Hematopoietic multipotent progenitor cell treated with erythropoietin and hydrocortisone succinate and interleukin-3 and kit ligand, for 15 days (in vitro differentiated cells): ENCODE data around the gene ZC3H18.

Experiments used
- DNase-seq: peaks from one replicate; pipeline ENCODE4 v3.0.0-alpha.2; 2015; ENCODE audit warnings: low spot score

ZC3H18 gene

DNA sequence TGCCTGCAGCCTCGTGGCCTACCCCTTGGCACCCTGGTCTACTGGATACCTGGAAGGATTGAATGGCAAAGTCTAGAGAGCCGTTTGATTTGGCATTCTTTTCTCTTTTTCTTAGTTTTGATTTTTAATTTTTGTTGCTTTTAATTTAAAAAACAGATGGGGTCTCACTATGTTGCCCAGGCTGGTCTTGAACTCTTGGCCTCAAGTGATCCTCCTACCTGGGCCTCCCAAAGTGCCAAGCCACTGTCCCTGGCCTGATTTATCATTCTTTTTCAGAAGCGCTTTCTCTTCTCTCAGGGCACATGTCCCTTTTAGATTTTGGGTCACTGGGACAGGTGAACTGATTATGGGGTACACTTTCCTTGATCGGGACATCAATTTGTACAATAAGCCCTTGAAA is 10.8 kb downstream of the ZC3H18 start:
- no peak for DNase-seq

DNA sequence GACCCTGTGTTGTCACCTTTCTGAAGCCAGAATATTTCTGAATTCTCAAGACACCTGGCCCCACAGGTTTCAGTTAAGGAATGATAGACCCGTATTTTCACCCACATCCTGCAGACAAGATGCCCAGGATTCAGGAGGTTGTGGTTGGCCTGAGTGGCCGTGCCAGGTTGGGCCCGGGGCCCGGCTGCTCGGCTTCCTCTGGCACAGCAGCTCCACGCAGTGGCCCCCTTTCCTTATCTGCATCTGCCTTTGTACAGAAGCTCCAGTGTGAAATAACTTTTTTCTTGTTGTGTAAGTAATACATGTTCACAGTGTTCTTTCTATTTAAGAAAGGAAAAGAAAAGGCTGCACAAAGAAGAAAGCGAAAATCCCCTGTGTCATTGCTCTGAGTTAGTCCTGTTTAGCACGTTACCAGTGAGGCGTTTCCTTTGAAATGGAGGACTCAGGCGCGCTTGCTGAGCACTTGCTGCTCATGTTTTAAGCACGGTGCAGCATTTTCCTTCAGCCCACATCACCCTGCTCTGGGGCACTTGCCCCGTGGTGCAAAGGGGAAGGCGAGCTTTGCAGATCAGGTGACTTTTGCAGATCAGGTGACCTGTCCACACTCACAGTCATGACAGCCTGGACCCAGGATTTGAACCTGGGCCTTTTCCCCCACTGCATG is 12.8 kb downstream of the ZC3H18 start:
- DNase-seq, result no peak

DNA sequence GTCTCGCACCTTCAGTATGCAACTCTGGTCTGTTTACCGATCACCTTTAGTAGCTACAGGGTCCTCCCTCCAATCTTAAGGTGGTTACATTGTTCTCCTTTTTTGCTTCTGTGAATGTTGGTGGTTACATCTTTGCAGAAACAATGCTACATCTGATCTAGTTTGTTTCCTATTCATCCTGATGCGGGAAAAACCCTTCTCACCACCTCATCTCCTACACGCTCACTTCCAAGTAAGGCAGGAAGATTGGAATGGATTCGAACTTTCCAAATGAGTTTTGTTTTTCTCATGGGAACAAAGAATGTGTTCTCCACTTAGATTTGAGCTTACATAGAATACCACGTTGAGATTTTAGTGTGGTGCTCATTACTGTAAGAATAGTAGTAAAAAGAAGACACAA is 14.5 kb downstream of the ZC3H18 start:
- no peak for DNase-seq

DNA sequence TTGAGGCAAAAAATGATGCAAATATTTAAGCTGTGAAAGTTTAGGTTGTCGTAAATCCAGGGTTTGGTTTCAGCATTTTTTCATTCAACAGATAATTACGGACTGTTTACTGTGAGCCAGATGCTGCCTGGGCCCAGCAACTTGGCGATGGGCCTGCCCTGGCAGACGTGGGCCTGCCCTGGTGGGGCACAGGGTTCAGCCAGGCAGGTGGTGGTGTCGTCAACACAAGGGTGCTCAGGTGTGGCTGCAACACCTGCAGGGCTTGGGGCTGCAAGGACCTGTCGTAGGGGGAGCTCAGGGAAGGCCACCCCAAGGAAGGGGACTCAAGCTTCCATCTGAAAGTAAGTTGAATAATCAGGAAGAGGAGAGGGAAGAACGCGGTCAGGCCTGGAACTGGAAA is 15.1 kb downstream of the ZC3H18 start:
- DNase-seq, result no peak

- no peak for DNase-seq
Observed at GRCh38 chr16:88585927-88586581, 15.9 kb downstream of the ZC3H18 start.

GRCh38 chr16:88588148-88588547 is 17.9 kb downstream of the ZC3H18 start:
- DNase-seq, result no peak

GRCh38 chr16:88588754-88589153 is 18.6 kb downstream of the ZC3H18 start:
- DNase-seq, result no peak

DNA sequence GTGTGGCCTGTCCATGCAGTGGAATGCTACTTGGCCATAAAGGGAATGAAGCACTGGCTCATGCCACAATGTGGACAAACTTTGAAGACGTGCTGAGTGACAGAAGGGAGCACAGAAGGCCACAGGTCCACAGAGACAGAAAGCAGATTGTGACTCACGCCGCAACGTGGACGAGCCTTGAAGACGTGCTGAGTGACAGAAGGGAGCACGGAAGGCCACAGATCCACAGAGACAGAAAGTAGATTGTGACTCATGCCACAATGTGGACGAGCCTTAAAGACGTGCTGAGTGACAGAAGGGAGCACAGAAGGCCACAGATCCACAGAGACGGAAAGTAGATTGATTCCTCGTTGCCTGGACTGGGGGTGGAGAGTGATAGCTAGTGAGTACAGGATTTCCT is 19.2 kb downstream of the ZC3H18 start:
- no peak for DNase-seq

GRCh38 chr16:88591577-88592021 is 21.4 kb downstream of the ZC3H18 start:
- no peak for DNase-seq

GRCh38 chr16:88593061-88593460 is 22.9 kb downstream of the ZC3H18 start:
- DNase-seq, result no peak

- DNase-seq, result no peak
Observed at GRCh38 chr16:88593489-88593888, 23.3 kb downstream of the ZC3H18 start.

DNA sequence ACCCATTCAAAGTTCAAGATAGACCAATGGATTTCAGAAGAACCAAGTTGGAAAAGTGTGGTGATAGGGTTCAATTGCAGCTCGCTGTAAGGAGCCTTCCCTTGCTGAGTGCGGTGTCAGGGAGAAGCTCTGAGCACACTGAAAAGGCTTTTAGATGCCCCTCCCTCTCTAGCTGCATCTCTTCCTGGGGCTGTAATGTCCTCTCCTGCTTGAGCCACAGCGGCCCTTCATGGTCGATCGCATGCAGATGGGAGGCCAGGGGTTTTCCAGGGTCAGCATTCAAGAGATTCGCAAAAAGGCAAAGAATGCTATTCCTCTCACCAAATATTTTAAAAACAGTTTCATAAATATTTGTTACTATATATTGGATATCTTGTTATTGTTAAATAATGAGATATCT is 23.7 kb downstream of the ZC3H18 start:
- no peak for DNase-seq

- DNase-seq, result no peak
Observed at GRCh38 chr16:88595101-88595500, 24.9 kb downstream of the ZC3H18 start.

GRCh38 chr16:88595921-88596320 is 25.7 kb downstream of the ZC3H18 start:
- DNase-seq, result no peak

DNA sequence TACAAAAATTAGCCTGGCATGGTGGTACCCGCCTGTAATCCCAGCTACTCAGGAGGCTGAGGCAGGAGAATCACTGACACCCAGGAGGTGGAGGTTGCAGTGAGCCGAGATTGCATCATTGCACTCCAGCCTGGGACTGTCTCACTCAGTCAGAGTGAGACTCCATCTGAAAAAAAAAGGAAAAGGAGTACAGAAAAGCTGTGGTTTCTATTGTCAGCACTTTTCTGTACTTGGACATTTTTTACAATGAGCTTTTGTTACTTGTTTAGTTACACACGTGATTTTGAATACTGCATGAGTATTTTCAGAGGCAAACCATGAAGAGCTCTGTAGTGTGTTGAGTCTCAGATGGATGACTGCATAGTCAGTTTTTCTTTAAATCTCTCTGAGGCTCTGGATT is 26.3 kb downstream of the ZC3H18 start:
- no peak for DNase-seq

GRCh38 chr16:88597856-88598491 is 27.8 kb downstream of the ZC3H18 start:
- no peak for DNase-seq

- DNase-seq, result no peak
Observed at GRCh38 chr16:88599092-88599733, 29.0 kb downstream of the ZC3H18 start.

GRCh38 chr16:88599825-88600538 is 29.8 kb downstream of the ZC3H18 start:
- no peak for DNase-seq

GRCh38 chr16:88600539-88600896 is 30.3 kb downstream of the ZC3H18 start:
- no peak for DNase-seq

DNA sequence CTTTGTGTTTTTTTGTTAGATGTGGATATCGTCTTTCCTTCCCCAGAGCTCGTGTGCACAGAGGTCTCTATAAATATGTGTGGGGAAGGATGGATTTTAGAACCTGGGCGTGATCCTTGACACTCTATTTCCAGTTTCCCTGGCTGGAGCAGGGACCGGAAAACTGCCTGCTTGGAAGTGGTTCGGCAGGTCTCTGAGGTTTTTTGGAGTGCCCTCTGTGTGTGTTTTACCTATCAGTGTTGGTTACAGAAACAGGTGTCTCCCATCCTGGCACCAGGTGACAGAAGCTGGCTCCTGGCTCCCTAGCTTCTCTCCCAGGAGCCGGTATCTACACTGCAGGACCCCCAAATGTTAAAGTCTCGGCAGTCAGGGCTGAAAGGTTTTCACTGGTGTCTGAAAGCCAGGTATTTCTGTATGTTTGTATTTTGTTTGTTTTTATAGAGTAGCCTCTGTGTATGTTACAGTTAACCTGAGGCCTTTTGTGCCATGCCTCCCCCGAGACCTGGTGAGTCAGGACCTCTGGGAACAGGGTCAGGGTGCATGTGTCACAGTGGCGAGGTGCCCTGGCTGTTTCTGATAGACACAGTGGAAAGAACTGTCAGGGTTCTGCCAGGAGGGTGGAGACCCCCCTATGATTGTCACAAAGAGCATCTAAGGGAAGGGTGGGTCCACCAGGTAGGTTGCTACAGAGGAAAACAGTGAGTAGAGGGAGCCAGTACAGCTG is 31.3 kb downstream of the ZC3H18 start:
- no peak for DNase-seq

GRCh38 chr16:88602091-88602490 is 31.9 kb downstream of the ZC3H18 start:
- no peak for DNase-seq
